Esophagus squamous epithelium (tissue), 5 donors: ENCODE results near the gene MYO18A. TPM values are rescaled to one million over a fixed set of nuclear protein-coding genes. Genes with fewer than 3 reads are reported as not detected.
A peak's percentile ranks its signal among the peaks of the same experiment; 100 is the strongest.

Source experiments
- DNase-seq: peaks from one replicate; lab custom pipeline; 2025; lab: John Stamatoyannopoulos, UW
- H3K27ac ChIP-seq, 4 donors: fragments of 200-600 bp; sonication (generic); one replicate each; pipeline ENCODE4 v1.5.1; 2016 to 2019; ENCODE audit warnings: mild to moderate bottlenecking in 1 of 4
- H3K27me3 ChIP-seq, 4 donors: fragments of 200-600 bp; sonication (generic); 1 replicate in 3 of 4; 2 replicates in 1 of 4; pipeline versions ENCODE4 v1.5.1 to v1.6.0; 2017 to 2021; ENCODE audit warnings: antibody characterized with exemption in 1 of 4
- H3K36me3 ChIP-seq, 3 donors: fragments of 200-600 bp; sonication (generic); one replicate each; pipeline ENCODE4 v1.5.1; 2016 to 2019
- H3K4me1 ChIP-seq, 3 donors: fragments of 200-600 bp; sonication (generic); one replicate each; pipeline ENCODE4 v1.5.1; 2017 to 2019
- H3K4me3 ChIP-seq, 4 donors: fragments of 200-600 bp; sonication (generic); 1 replicate in 3 of 4; 2 replicates in 1 of 4; pipeline ENCODE4 v1.5.1; 2016 to 2019; ENCODE audit warnings: mild to moderate bottlenecking in 2 of 4, moderate library complexity in 1 of 4
- H3K9me3 ChIP-seq, 3 donors: fragments of 200-600 bp; sonication (generic); one replicate each; pipeline ENCODE4 v1.5.1; 2016 to 2019
- POLR2A ChIP-seq, 4 donors: fragments of 450-650 bp; IDR thresholded peaks; one replicate each; pipeline ENCODE4 v1.6.1; 2017; ENCODE audit warnings: antibody characterized with exemption in 4 of 4, mild to moderate bottlenecking in 4 of 4, moderate library complexity in 3 of 4
- WGBS, 2 donors: methylation state at CpG; one replicate each; pipeline ENCODE4 v1.1.5; 2018; 5-methylcytosine and 5-hydroxymethylcytosine counted together
- intact Hi-C: fragments of 100-400 bp; cut with DNase I; formaldehyde crosslinking; loops from one replicate; pipeline ENCODE4 v1.15.0; 2022
- total RNA-seq, 4 donors: library from RNA; depleted of rRNA; stranded (reverse); fragments of >200 nt; gene quantifications; one replicate each; pipeline ENCODE4 v1.1.0, GENCODE V29; 2016
- TF ChIP-seq, protein P1 (sequence below), 6 experiments: fragments of 450-650 bp in 4 of 6; fragments of 200-600 bp in 2 of 6; sonication (generic) in 2 of 6; IDR thresholded peaks; one replicate each; pipeline ENCODE4 v1.5.1; 2016 to 2019; ENCODE audit warnings: antibody characterized with exemption in 6 of 6, mild to moderate bottlenecking in 4 of 6, moderate library complexity in 4 of 6
- donor health status: DM: yes; HTN: yes; CAD: no.

The MYO18A gene
- total RNA-seq, 4 donors from 2014 or later, result 44.0 to 74.9 (median 68.5) TPM

DNA sequence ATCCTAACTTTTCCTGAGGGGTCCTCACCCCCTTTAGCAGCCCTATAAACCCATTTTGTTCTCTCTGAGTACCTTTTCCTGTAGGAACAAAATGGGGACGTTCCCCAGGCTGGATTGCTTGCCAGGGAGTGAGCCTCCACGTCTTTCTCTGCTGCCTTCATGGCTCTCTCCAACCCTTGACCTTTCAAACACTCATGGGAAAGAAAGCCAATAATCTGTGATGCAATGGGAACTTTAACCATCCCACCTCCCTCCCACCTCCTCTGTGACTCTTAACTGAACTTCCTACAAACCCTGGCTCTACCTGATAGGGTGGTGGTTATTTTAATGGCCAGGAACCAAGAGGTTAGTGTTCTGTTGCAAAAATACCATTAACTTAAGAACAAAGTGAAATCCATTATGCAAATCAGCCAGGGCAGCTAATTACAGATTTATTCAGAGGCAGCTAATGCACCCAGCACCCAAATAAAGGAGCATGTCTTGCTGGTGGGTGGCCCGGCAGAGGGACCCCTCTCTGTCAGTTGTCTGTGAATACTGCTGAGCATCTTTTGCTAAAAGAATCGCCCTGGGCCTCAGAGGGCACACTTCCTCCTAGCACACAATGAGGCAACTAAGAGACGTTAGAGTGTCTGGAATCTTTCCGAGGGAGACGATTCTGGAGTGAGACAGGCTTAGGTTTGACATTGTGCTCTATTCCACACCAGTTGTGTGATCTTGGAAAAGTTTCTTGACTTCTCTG lies 134.3 kb downstream of the MYO18A start:
- H3K27me3 ChIP-seq, result peaks cover 0 to 18% (median 0%) of the 10 kb centered on the region in 4 donors
- H3K9me3 ChIP-seq, result no peaks in the 10 kb centered on the region
- no peak for DNase-seq
- no peak overlapping the region for H3K4me3 ChIP-seq
- TF ChIP-seq, protein P1, sequence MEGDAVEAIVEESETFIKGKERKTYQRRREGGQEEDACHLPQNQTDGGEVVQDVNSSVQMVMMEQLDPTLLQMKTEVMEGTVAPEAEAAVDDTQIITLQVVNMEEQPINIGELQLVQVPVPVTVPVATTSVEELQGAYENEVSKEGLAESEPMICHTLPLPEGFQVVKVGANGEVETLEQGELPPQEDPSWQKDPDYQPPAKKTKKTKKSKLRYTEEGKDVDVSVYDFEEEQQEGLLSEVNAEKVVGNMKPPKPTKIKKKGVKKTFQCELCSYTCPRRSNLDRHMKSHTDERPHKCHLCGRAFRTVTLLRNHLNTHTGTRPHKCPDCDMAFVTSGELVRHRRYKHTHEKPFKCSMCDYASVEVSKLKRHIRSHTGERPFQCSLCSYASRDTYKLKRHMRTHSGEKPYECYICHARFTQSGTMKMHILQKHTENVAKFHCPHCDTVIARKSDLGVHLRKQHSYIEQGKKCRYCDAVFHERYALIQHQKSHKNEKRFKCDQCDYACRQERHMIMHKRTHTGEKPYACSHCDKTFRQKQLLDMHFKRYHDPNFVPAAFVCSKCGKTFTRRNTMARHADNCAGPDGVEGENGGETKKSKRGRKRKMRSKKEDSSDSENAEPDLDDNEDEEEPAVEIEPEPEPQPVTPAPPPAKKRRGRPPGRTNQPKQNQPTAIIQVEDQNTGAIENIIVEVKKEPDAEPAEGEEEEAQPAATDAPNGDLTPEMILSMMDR (IDR thresholded peaks at IDR 0.05), result no peak
- no peak for TF ChIP-seq POLR2A (IDR thresholded peaks at IDR 0.05)
- intact Hi-C loops, result no loop called here
- no peak overlapping the region for H3K27ac ChIP-seq
- 59 to 63% methylated on average over 6 to 7 of the region's 7 CpGs for WGBS, 2 donors
- peaks cover 4 to 12% (median 8%) of the 10 kb centered on the region in 3 donors for H3K4me1 ChIP-seq
- H3K36me3 ChIP-seq, result no peaks in the 10 kb centered on the region

DNA sequence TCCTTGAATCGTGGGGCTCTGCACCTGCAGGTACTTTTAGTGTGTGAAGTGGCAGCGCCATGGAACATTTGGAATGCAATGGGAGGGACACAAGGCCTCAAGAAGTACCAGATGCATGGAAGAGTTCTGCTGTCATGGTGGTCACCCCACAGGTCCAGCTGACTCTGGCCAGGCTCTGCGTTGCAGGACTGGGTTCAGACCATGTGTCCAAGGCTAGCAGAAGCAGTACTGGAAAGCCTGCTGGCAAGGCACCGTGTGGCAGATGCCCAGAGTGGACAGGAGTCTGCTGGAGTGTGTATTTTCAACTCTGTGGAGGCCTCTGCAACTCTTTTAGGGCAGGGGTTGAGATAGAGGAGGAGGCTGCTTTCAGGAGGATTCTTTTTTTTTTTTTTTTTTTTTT lies 135.2 kb downstream of the MYO18A start:
- intact Hi-C loops, result no loop called here
- TF ChIP-seq, protein P1 (IDR thresholded peaks at IDR 0.05), result no peak
- no peak for TF ChIP-seq POLR2A (IDR thresholded peaks at IDR 0.05)
- no peaks in the 10 kb centered on the region for H3K36me3 ChIP-seq
- H3K27ac ChIP-seq, result no peak overlapping the region
- 77 to 92% methylated on average over 4 of the region's 4 CpGs for WGBS, 2 donors
- peaks cover 4 to 19% (median 12%) of the 10 kb centered on the region in 3 donors for H3K4me1 ChIP-seq
- H3K27me3 ChIP-seq, result peaks cover 0 to 15% (median 0%) of the 10 kb centered on the region in 4 donors
- no peaks in the 10 kb centered on the region for H3K9me3 ChIP-seq
- H3K4me3 ChIP-seq, result no peak overlapping the region
- no peak for DNase-seq

DNA sequence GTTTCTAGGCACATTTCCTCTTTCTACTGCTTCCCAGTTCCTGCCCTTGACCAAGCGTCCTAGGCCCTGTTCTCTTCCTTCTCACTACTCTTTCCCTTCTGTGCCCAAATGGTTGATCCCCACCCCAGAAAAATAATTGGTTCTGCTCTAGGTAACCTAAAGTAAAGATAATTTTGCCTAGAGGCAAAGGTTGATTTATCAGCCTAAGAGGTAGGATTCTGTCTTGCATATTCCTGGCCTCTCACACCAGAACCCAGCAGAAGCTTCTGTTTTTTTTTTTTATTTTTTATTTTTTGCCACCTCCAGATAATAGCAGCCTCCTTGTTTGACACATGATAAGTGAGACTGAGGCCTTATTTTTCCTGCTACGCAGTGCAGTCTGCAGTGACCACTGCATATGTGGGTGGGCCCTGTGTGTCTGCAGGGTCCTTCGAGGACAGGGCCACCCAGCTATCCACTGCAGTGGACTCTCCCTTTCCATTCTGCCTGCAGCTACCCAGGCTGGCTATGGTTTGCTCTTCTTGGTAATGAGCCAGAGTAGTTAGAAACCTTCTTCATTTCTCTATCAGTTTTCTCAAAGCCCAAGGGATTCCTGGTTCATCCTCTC lies 136.6 kb downstream of the MYO18A start:
- H3K4me1 ChIP-seq, result peaks cover 4 to 28% (median 15%) of the 10 kb centered on the region in 3 donors
- H3K9me3 ChIP-seq, result no peaks in the 10 kb centered on the region
- intact Hi-C loops, result no loop called here
- H3K4me3 ChIP-seq, result no peak overlapping the region
- 89 to 92% methylated on average over 3 of the region's 3 CpGs for WGBS, 2 donors
- no peak for DNase-seq
- H3K36me3 ChIP-seq, result no peaks in the 10 kb centered on the region
- H3K27me3 ChIP-seq, result peaks cover 0 to 12% (median 0%) of the 10 kb centered on the region in 4 donors
- TF ChIP-seq POLR2A (IDR thresholded peaks at IDR 0.05), result no peak
- TF ChIP-seq, protein P1 (IDR thresholded peaks at IDR 0.05), result no peak
- H3K27ac ChIP-seq, result no peak overlapping the region

DNA sequence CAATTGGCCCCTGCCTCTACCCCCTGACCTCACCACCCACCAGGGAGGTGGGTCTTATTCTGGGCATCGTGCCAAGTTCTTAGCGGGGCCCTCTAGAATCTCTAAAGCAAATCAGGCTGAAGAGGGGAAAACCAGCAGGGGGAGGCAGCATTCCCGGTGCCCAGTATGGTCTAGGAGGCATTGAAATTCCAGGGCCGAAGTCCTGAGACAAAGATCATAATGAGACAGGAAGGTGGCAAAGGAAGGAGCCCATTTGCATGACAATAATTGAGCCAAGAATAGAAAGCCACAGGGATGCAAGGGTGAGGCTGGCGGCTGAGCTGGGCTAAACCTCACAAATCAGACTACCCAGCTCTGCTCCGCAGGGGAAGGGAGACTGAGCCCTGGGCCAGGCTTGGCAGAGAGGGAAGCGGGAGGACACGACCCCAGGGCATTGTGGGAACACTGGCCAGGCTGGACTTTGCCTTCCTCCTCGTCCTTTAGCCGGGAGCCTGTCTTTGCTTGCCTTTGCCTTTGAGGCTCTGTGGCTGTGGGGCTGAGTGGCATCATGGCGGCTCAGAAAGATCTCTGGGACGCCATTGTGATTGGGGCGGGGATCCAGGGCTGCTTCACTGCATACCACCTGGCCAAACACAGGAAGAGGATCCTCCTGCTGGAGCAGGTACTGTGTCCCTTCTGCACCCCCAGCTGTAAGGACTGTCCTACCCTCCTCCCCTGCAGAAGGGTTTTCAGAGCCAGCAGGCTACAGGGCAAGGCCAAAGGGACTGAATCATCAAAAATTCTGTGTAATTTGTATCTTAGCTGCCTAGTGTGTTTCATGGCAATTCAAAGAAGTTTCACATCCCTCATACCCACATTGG lies 137.3 kb downstream of the MYO18A start, which contains the start of gene PIPOX:
Gene PIPOX, plus strand, starts transcription at position 463 of the 860 bp plus-strand sequence. Its CDS starts 85 bp downstream, at position 548.
- no peak for DNase-seq
- WGBS, 2 donors, result 38 to 44% methylated on average over 12 to 13 of the region's 13 CpGs
- intact Hi-C loops, result no loop called here

More for the DNA sequence above, 137.3 kb downstream of the MYO18A start, which contains the start of gene PIPOX:
- Histone ChIP-seq H3K4me3 (no peak within 1 kb of the TSS), H3K4me1 (peaks cover 4 to 36% (median 15%) of the 10 kb centered on the region in 3 donors), H3K27me3 (peaks cover 0 to 15% (median 0%) of the 10 kb centered on the region in 4 donors), H3K36me3 (no peaks in the 10 kb centered on the region), H3K9me3 (no peaks in the 10 kb centered on the region), H3K27ac (peak within 1 kb of the TSS in 2 of 4 donors; percentile 36 to 69)
- TF ChIP-seq, protein P1 (IDR thresholded peaks at IDR 0.05), result no peak
- TF ChIP-seq POLR2A (IDR thresholded peaks at IDR 0.05), result no peak
